Left kidney (tissue), 8 donors: ENCODE data around the gene CYP2C18. TPM values are rescaled to one million over a fixed set of nuclear protein-coding genes. Genes with fewer than 3 reads are reported as not detected.
"Not testable (repeated sequence)": the region's sequence is repeated elsewhere in the genome, so short reads cannot be mapped to it uniquely, and the experiment has no call there.

Experiments used
- DNase-seq: peaks from one replicate; pipeline ENCODE4 v3.0.0-alpha.2; 2013
- long read RNA-seq, 8 donors: transcript quantifications; one replicate each; lab custom pipeline, GENCODE V29; 2026
- polyA plus RNA-seq: library from polyadenylated mRNA; unstranded; fragments of 120-200 nt; gene quantifications from one replicate; pipeline ENCODE4 v1.2.1, GENCODE V29; 2013; ENCODE audit not compliant: insufficient read length

The CYP2C18 gene
- polyA plus RNA-seq, result 0.47 TPM
- long read RNA-seq, donor 1, result 0 reads
- long read RNA-seq, donor 2, result 0 reads
- long read RNA-seq, donor 3, result 0 reads
- long read RNA-seq, donor 4, result 0 reads
- long read RNA-seq, donor 5, result 0 reads
- long read RNA-seq, donor 6, result 0 reads
- long read RNA-seq, donor 7, partial matches to known transcripts, result 0 of 1 reads
- long read RNA-seq, donor 7, other reads (novel, unspliced or antisense), result 0 of 1 reads
- long read RNA-seq, donor 8, result 0 reads

- DNase-seq, result no peak
Observed at GRCh38 chr10:94683214-94684054, at the start of gene CYP2C18. TSS of gene CYP2C18 (plus strand) at chr10:94683729. CDS start at chr10:94683820, 91 bp downstream.

DNA sequence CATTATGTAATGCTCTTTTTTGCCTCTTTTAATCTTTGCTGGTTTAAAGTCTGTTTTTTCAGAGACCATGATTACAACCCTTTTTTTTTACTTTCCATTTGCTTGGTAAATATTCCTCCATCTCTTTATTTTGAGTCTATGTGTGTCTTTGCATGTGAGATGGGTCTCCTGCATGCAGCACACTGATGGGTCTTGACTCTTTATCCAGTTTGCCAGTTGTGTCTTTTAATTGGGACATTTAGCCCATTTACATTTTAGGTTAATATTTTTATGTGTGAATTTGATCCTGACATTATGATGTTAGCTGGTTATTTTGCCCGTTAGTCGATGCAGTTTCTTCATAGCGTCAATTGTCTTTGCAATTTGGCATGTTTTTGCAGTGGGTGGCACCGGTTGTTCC is 45.4 kb upstream of the CYP2C18 start:
- DNase-seq, result not testable (repeated sequence)

GRCh38 chr10:94639902-94640301 is 43.6 kb upstream of the CYP2C18 start:
- no peak for DNase-seq

- no peak for DNase-seq
Observed at GRCh38 chr10:94640562-94640961, 43.0 kb upstream of the CYP2C18 start.

- DNase-seq, result no peak
Observed at GRCh38 chr10:94641480-94641879, 42.0 kb upstream of the CYP2C18 start.

GRCh38 chr10:94644352-94644751 is 39.2 kb upstream of the CYP2C18 start:
- no peak for DNase-seq

DNA sequence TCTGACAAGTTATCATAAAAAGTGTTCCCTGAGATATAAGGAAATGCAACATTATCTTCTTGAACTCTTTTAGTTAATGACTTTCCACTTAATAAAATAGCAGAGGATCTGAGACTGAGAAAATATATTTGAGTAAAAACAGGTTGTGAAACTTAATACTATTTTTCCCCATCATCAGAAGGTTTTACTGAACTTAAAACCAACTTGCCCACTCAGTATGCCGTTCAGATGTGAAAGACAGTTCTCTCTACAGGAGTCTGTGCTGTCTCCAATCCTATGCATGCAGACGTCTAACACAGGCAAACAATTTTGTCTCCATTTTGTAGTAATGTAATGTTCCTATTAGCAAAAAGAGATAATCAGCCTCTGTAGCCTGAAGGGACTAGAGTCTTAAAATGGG is 38.2 kb upstream of the CYP2C18 start:
- DNase-seq, result no peak

GRCh38 chr10:94655201-94655600 is 28.3 kb upstream of the CYP2C18 start:
- not testable (repeated sequence) for DNase-seq

- DNase-seq, result not testable (repeated sequence)
Observed at GRCh38 chr10:94663061-94663460, 20.5 kb upstream of the CYP2C18 start.

GRCh38 chr10:94666391-94667102 is 17.0 kb upstream of the CYP2C18 start:
- no peak for DNase-seq

DNA sequence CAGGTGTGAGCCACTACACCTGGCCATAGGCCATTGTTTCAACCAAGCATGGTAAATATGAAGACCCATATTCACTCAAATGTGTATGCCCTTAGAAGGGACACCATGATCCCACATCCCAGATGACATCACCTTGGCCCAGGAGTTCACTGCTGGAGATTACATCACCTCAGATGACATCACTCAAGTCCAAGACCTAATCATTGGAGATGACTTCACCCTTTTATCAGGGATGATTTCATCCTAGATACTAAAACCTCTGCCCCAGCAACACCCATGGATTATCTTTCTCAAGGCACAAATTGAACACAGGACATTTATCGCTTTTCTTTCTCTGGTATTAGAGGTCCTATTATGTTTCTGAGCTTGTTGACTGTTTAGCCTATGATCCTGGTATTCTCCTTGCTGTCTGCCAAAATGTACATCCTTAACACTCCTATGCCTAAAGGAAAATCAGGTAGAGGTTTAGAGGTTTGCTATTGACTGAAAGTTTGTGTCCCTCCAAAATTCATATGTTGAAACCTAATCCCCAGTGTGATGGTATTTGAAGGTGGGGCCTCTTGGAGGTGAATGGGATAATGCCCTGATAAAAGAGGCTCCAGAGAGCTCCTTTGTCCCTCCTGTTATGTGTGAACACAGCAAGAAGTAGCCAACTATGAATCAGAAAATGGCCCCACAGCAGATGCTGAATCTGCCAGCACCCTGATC is 9.8 kb upstream of the CYP2C18 start:
- no peak for DNase-seq

DNA sequence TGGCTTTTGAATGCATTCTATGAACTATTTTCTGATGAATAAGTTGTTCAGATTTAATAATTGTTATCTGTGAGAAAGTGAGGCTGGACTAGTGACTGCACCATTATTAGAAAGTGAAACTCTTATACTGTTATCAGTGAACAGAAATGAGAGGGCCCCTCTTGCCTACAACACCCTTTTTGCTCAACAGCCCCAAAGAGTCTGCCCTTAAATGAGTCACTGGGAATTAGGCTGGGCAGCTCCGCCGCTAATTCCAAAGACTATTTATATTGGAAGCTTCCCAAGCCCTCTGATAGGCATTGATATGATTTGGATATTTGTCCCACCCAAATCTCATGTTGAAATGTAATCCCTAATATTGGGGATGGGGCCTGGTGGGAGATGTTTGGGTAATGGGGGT is 7.0 kb upstream of the CYP2C18 start:
- no peak for DNase-seq

- no peak for DNase-seq
Observed at GRCh38 chr10:94677691-94678090, 5.8 kb upstream of the CYP2C18 start.

DNA sequence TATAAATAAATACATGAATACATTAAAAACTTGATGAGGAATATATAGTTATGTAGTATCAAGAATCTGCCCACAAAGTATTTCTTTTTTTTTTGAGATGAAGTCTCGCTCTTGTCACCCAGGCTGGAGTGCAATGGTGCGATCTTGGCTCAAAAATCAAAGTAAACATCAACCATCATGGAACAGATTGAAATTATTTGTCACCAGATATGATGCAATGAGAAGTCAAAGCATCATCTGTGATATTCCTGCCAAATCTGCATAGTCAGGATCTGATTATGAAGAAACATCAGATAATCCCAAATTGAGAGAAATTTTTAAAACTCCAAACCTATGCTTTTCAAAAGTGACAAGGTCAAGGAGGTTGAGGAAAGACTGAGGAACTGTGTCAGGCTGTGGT is 5.1 kb upstream of the CYP2C18 start:
- no peak for DNase-seq

- peak; percentile 10 for DNase-seq
Observed at GRCh38 chr10:94680544-94680943, 3.0 kb upstream of the CYP2C18 start.

DNA sequence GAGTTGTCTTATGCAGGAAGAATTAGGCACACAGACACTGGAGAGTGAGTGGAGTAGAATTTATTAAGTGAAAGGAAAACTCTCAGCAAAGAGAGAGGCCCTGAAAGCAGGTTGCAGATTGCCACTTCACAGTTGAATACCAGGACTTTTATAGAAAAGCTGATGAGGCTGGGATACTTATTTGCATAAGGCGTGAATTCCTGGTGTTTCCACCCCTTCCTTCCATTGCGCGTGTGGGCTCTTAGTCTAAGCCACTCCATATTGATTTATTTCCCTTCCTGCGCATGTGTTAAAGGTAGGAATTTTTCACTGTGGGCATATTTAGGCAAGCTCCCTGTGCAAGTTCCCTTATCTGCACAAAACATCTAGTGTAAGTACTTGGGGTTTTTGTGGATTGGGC is 893 bp upstream of the CYP2C18 start:
- DNase-seq, result not testable (repeated sequence)

GRCh38 chr10:94687625-94688248 is 4.2 kb downstream of the CYP2C18 start:
- DNase-seq, result no peak

DNA sequence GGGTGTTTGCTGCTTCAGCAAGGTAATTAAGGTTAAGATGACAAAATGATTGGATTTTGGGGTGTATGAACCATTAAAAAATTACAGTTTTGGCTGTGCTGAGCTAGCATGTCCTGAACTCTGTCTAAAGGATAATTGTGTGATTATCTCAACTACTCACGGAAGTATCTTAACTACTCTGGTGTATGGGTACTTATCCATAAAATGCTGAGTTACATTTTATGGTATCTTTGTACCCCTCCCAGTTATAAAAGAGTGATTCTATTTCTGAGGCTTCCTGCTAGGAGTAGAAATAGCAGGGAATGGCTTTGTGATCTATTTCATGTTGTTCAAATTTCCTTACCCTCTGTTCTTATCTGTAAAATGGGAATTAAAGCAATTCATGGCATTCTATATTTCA is 22.6 kb downstream of the CYP2C18 start:
- DNase-seq, result no peak

GRCh38 chr10:94710578-94710977 is 27.0 kb downstream of the CYP2C18 start:
- no peak for DNase-seq

DNA sequence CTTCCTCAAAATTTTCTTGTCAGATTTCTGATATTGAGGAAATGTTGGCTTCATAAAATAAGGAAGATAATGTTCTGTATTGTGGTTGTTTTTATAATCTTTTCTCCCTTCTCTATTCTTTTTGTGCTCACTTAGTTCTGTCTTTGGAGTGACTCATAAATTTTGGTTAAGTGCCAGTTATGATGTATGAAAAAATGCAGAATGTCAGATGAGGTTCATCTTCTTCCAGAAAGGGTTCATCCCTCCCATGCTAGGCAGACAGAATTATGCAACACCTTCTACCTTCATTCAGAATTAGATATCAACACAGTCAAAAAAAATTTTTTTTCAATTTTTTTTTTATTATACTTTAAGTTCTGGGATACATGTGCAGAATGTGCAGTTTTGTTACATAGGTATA is 42.3 kb downstream of the CYP2C18 start:
- no peak for DNase-seq

DNA sequence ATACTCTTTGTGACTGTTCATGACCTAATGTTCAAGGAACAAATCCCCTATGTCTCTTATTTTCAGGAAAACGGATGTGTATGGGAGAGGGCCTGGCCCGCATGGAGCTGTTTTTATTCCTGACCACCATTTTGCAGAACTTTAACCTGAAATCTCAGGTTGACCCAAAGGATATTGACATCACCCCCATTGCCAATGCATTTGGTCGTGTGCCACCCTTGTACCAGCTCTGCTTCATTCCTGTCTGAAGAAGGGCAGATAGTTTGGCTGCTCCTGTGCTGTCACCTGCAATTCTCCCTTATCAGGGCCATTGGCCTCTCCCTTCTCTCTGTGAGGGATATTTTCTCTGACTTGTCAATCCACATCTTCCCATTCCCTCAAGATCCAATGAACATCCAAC is 51.7 kb downstream of the CYP2C18 start:
- DNase-seq, result no peak

GRCh38 chr10:94738588-94738987 is 55.1 kb downstream of the CYP2C18 start:
- no peak for DNase-seq
